ENCODE data around the gene CFAP20DC. TPM values are rescaled to one million over a fixed set of nuclear protein-coding genes. Genes with fewer than 3 reads are reported as not detected.

Gene CFAP20DC
- total RNA-seq, 1 donor = 0.10 TPM

DNA sequence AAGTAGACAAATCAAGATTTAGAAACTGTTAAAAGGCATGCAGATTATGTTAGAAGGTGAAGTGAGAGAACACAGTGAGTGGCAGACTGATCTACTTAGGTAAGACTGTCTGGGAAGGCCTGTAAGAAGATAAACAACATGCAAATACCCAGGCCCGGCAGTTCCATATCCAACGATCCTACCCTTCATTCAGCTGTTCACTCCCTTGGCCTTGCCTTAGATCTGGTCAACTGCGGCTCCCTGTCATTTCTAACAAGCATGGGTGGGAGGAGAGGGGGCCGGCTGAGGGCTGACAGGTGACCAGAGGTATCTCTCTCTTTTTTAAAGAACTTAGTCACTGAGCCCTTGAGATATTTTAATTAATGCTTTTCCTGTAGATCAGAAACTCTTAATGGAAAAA, 298.6 kb downstream of the CFAP20DC start:
- Histone ChIP-seq H3K4me1 (ENCODE audit: insufficient read depth, low read length) (no peaks in the 10 kb centered on the region), H3K4me3 (ENCODE audit: low read length) (no peak overlapping the region), H3K27me3 (ENCODE audit: insufficient read depth, low read length) (no peaks in the 10 kb centered on the region), H3K9me3 (ENCODE audit: low read depth, low read length) (no peaks in the 10 kb centered on the region)

DNA sequence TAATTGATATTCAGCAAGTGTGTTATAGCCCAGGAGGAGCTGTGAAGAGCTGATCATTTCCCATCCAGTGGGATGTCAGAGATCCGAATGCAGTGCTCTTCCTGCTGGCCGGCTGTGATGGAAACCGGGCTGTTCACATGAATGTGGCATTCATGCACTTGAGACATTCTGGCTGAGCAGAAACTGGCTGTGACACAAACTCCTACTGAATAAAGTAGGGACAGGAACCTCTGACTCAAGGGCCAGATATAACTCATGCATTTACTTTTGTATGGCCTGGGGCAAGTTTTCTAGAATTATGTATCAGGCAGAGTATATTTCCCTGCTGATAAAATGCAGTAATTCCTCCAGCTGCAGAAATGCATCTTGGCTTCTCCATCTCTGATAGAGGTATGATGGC, 299.9 kb downstream of the CFAP20DC start:
- H3K4me1 ChIP-seq (ENCODE audit: insufficient read depth, low read length) = no peaks in the 10 kb centered on the region
- no peaks in the 10 kb centered on the region for H3K9me3 ChIP-seq (ENCODE audit: low read depth, low read length)
- no peak overlapping the region for H3K4me3 ChIP-seq (ENCODE audit: low read length)
- no peaks in the 10 kb centered on the region for H3K27me3 ChIP-seq (ENCODE audit: insufficient read depth, low read length)

DNA sequence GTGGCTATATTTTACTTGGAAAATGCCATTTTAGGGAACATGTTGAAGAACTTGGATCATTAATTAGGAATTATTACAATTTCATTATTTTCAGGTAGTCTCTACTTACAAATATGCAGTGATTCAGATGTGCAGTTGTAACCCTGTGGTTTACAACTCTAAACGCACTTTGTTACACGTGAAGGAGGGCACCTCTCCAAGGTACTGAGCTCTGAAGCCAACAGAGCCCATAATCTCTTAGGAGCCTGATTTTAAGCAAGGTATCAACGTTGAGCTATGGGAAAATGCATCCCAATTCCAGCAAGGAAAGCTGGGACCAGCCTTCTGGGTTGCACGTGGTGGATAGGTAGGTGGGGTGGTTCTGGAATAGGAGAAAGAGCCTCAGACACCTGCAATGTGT, 301.8 kb downstream of the CFAP20DC start:
- no peaks in the 10 kb centered on the region for H3K27me3 ChIP-seq (ENCODE audit: insufficient read depth, low read length)
- H3K4me3 ChIP-seq (ENCODE audit: low read length) = no peak overlapping the region
- no peaks in the 10 kb centered on the region for H3K9me3 ChIP-seq (ENCODE audit: low read depth, low read length)
- H3K4me1 ChIP-seq (ENCODE audit: insufficient read depth, low read length) = no peaks in the 10 kb centered on the region

DNA sequence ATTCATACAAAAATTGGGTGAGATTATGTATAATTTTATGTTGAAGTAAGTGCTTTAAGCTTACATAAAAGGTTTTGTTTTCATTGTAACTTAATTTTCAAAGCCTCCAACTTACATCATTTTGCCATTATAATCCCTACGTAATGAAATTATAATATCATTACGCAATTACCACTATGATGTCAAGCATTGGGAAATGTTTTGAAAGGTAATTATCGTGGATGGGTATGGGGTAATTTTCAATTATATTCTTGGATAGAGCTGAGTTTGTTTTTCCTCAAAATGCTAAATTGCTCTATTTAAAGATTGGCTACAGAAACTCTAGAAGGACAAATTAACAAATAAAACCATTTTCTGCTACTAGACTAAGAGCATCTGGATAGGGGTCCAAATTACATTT, 303.1 kb downstream of the CFAP20DC start:
- no peaks in the 10 kb centered on the region for H3K9me3 ChIP-seq (ENCODE audit: low read depth, low read length)
- H3K27me3 ChIP-seq (ENCODE audit: insufficient read depth, low read length) = no peaks in the 10 kb centered on the region
- H3K4me3 ChIP-seq (ENCODE audit: low read length) = no peak overlapping the region
- H3K4me1 ChIP-seq (ENCODE audit: insufficient read depth, low read length) = no peaks in the 10 kb centered on the region

DNA sequence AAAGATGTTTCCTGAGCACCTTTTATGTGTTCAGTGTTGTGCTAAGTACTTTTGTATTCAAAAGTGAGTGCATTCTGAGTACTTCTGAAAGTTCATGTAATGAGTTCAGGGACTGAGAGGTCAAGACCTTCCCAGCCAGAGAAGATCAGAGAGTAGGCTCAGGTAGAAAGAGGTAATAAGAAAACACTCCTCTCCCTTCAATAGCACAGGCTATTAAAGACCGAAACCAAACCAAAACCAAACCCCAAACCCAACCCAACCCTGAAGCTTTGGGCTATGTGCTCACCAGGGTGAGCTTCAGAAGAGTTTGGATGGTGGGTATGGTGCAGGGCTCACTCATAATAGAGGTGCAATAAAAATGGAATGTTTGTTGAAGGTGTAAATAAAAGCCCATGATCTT, 306.5 kb downstream of the CFAP20DC start:
- H3K4me1 ChIP-seq (ENCODE audit: insufficient read depth, low read length) = no peaks in the 10 kb centered on the region
- H3K4me3 ChIP-seq (ENCODE audit: low read length) = no peak overlapping the region
- H3K27me3 ChIP-seq (ENCODE audit: insufficient read depth, low read length) = no peaks in the 10 kb centered on the region
- H3K9me3 ChIP-seq (ENCODE audit: low read depth, low read length) = no peaks in the 10 kb centered on the region

DNA sequence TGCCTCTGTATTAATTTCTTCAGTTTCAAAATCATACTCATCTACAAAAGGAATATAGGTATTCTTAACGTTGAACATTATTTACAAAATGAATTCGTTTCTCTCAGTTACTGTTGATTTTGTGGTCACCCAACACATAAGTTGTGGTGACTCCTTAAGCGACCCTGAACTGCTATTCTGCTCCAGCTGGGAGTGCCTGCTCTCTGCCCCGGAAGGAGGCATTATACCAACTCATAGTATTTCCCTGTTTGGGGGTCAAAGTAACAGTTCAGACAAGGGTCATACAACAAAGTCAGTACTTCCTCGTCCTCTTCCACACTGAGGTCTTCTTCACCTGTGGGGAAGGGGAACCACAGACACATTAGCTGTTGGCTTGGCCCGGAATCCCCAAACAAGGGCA, 307.6 kb downstream of the CFAP20DC start:
- no peaks in the 10 kb centered on the region for H3K27me3 ChIP-seq (ENCODE audit: insufficient read depth, low read length)
- H3K4me1 ChIP-seq (ENCODE audit: insufficient read depth, low read length) = no peaks in the 10 kb centered on the region
- H3K4me3 ChIP-seq (ENCODE audit: low read length) = no peak overlapping the region
- no peaks in the 10 kb centered on the region for H3K9me3 ChIP-seq (ENCODE audit: low read depth, low read length)

DNA sequence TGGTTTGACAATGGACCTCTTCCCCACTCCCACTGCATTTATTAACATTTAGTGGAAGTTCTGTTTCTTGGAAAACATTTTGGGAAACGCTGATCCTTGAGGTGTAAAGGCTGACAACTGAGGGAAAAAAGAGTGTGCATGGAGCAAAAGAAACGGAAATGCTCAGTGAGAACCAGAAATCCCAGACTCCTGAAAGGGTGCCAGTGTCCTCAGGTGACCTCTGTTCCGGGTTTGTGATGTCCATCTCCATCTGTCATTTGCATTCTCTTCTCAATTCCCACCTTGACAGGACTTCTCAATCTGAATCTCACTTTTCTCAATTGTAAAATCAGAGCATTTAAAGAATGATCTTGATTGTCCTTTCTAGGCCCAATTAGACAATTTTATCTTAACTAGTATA, 312.2 kb downstream of the CFAP20DC start:
- Histone ChIP-seq H3K4me1 (ENCODE audit: insufficient read depth, low read length) (no peaks in the 10 kb centered on the region), H3K4me3 (ENCODE audit: low read length) (no peak overlapping the region), H3K27me3 (ENCODE audit: insufficient read depth, low read length) (no peaks in the 10 kb centered on the region), H3K9me3 (ENCODE audit: low read depth, low read length) (no peaks in the 10 kb centered on the region)

DNA sequence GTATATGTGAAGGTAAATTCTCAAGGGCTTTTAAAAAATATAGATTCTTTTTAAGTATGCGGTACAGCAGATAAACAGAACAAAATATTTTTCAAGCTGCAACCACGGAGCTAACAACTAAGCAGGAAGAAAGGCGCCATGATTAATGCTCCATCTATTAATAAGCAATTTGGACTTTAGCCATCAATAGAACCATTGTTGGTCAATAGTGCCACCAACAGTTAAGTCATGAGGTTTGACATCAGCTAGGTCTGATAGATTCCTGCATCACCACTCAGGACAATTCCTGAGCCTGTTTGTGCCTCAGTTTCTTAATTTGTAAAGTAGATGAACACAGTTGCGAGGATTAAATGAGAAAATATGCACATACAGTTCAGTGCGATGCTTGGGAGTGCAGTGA, 318.2 kb downstream of the CFAP20DC start:
- Histone ChIP-seq H3K4me1 (ENCODE audit: insufficient read depth, low read length) (no peaks in the 10 kb centered on the region), H3K27me3 (ENCODE audit: insufficient read depth, low read length) (no peaks in the 10 kb centered on the region), H3K9me3 (ENCODE audit: low read depth, low read length) (no peaks in the 10 kb centered on the region), H3K4me3 (ENCODE audit: low read length) (no peak overlapping the region)

DNA sequence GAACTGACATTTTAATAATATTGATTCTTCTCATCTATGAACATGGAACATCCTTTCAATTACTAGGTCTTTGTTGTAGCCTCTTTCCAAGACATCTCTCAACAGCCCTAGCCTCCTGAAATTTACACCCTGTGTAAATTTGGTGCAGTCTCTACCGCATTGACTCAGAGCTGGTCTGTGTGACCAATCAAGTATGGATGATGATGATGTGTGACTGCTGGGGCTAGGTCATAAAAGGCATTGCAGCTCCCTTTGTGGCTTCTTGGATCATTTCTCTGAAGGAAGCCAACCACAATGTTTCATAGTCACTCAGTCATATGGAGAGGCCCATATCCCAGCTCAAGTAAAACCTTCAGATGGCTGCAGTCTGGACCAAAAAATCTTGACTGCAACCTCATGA, 321.1 kb downstream of the CFAP20DC start:
- no peaks in the 10 kb centered on the region for H3K4me1 ChIP-seq (ENCODE audit: insufficient read depth, low read length)
- H3K4me3 ChIP-seq (ENCODE audit: low read length) = no peak overlapping the region
- H3K9me3 ChIP-seq (ENCODE audit: low read depth, low read length) = no peaks in the 10 kb centered on the region
- H3K27me3 ChIP-seq (ENCODE audit: insufficient read depth, low read length) = no peaks in the 10 kb centered on the region

DNA sequence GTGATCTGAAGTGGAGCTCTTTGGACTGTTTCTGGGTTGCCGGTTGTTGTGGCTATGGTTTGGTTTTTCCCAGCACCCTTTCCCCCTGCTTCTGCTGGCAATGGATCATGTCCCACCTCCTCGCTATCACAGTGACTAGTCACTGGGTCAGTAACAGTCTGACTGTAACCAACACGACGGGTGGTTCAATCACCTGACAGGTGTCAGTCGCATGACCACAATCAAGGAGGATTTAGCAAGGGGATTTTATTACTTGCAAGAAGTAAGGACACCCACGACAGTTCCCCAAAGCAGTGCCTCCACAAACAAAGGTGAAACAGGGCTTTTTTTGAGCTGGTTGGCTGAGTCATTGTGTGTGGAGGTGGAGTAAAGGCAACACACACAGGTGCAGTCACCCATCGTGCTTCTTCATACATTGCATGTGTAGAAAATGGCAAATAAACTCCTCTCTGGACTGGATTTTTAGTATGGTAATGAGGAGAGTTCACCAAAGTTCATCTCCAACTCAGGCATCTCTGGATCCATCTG, 324.4 kb downstream of the CFAP20DC start:
- no peaks in the 10 kb centered on the region for H3K4me1 ChIP-seq (ENCODE audit: insufficient read depth, low read length)
- H3K9me3 ChIP-seq (ENCODE audit: low read depth, low read length) = no peaks in the 10 kb centered on the region
- no peak overlapping the region for H3K4me3 ChIP-seq (ENCODE audit: low read length)
- no peaks in the 10 kb centered on the region for H3K27me3 ChIP-seq (ENCODE audit: insufficient read depth, low read length)

DNA sequence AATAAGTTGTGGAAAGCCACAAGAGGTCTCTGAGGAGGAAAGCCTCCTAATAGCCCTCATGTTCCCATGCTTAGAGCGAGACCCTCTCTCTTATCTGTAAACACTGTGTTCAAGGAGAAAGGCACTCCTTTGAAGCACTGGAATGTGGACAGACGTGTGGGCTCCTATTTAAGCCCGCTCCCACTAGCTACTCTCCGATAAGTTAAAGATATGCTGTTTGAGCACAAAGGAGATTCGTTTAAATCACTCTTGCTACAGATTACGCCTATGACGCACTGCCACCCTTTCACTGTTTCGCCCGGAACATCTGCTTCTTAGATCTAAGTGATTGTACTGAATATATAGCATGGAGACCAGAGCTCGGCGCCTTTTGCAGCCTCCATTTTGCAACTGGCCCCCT, 325.5 kb downstream of the CFAP20DC start:
- H3K27me3 ChIP-seq (ENCODE audit: insufficient read depth, low read length) = no peaks in the 10 kb centered on the region
- no peak overlapping the region for H3K4me3 ChIP-seq (ENCODE audit: low read length)
- no peaks in the 10 kb centered on the region for H3K4me1 ChIP-seq (ENCODE audit: insufficient read depth, low read length)
- no peaks in the 10 kb centered on the region for H3K9me3 ChIP-seq (ENCODE audit: low read depth, low read length)

DNA sequence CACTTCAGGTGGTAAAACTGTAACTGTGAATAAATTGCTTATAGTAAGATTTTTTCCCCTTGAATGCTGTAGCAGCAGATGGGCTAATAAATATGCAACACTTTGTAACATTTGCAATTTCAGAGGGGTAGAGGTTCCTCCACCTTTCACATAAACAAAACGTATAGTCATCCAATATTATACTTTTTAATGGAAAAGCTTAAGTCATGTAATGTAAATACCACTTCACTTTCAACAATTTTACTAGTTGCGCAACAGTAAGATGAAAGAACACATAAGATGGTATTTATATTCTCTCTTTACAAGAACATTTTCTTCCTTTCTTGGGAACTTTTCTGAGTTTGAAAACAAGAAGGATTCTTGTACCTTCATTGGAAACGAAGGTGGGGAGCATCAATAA, 326.7 kb downstream of the CFAP20DC start:
- Histone ChIP-seq H3K4me1 (ENCODE audit: insufficient read depth, low read length) (no peaks in the 10 kb centered on the region), H3K9me3 (ENCODE audit: low read depth, low read length) (no peaks in the 10 kb centered on the region), H3K27me3 (ENCODE audit: insufficient read depth, low read length) (no peaks in the 10 kb centered on the region), H3K4me3 (ENCODE audit: low read length) (no peak overlapping the region)

DNA sequence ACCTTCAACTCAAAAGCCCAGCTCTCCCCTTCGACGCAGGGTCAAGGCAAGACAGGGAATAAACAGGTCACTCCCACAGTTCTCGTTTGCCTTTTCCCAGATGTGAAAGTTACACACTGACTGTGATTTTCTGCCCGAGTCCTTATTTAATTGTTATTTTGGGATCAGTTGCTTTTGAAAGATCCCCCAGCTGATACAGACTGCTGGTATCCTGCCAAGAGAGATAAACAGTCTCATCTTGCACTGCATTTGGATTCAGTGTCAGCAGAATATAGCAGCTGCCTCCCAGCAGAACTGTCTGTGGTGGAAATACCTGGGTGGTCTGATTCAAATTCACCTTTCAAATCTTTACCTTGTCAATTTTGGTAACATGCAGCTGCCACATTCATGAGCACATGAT, 327.3 kb downstream of the CFAP20DC start:
- no peaks in the 10 kb centered on the region for H3K4me1 ChIP-seq (ENCODE audit: insufficient read depth, low read length)
- H3K27me3 ChIP-seq (ENCODE audit: insufficient read depth, low read length) = no peaks in the 10 kb centered on the region
- no peak overlapping the region for H3K4me3 ChIP-seq (ENCODE audit: low read length)
- no peaks in the 10 kb centered on the region for H3K9me3 ChIP-seq (ENCODE audit: low read depth, low read length)

DNA sequence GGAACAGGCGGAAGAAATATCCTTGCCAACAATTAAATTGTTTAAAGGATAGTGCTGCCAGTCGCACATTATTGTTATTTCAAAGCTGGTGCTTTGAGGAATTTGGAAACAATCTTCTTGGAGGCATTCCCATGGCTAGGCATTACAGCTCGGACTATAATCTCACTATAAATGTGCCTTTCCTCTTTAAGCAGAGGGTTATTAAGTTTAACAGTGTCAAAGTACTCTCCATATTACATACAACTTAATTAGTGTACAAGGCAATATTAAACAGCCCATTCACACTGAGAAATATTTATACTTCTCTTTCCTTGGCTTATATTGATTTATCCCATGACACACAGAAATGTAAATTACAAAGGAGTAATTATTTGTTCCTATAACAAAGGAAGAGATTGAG, 329.3 kb downstream of the CFAP20DC start:
- H3K9me3 ChIP-seq (ENCODE audit: low read depth, low read length) = no peaks in the 10 kb centered on the region
- no peaks in the 10 kb centered on the region for H3K4me1 ChIP-seq (ENCODE audit: insufficient read depth, low read length)
- no peak overlapping the region for H3K4me3 ChIP-seq (ENCODE audit: low read length)
- H3K27me3 ChIP-seq (ENCODE audit: insufficient read depth, low read length) = no peaks in the 10 kb centered on the region

DNA sequence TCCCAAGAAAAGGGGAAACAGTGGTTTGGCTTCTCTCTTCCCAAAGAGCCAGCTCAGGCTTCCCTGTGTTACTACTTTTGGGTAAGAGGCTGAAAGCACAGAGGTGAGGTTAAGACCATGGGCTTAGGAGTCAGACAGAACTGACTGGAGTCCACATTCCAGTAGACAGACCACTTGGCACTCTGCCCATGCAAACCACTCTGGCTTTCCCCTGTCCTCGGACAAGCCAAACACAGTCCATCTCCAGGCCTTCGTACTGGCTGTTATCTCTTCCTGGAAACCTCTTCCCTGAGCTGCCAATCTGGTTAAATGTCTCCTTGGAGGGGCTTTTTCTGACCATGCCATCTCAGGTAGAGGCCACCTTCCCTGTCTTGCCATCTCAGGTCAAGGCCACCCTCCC, 330.1 kb downstream of the CFAP20DC start:
- H3K4me3 ChIP-seq (ENCODE audit: low read length) = no peak overlapping the region
- H3K27me3 ChIP-seq (ENCODE audit: insufficient read depth, low read length) = no peaks in the 10 kb centered on the region
- H3K4me1 ChIP-seq (ENCODE audit: insufficient read depth, low read length) = no peaks in the 10 kb centered on the region
- H3K9me3 ChIP-seq (ENCODE audit: low read depth, low read length) = no peaks in the 10 kb centered on the region

DNA sequence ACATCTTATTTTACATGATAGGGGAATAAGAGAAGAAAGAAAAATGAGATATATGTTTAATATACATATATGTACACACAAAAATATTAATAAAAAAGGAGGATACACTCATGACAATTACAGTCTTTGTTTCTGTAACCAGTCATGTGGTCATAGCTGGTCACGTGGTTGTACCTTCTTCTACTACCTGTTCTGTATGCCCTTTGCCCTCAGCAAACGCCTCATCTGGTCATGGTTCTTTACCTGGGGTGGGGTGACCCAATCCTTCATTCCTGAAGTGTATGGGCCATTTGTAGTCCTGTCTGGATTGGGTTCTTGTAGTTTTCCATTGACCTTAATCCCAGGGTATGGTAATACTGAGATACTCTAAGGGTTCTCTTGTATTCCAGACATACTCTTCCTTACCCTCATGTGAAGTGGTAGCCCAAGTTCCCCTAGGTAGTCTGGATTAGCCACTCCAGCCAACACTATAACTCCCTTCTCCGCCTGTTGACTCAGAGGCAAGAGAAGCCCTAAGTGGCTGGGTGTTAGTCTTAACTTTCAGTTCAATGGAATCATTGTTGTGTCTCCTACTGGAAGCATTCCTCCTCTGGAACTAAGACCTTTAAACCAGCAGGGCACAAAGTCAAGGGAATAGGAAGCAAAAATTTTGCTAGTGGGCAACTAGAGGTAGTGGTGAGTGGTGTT, 336.0 kb downstream of the CFAP20DC start:
- Histone ChIP-seq H3K27me3 (ENCODE audit: insufficient read depth, low read length) (no peaks in the 10 kb centered on the region), H3K9me3 (ENCODE audit: low read depth, low read length) (no peaks in the 10 kb centered on the region), H3K4me3 (ENCODE audit: low read length) (no peak overlapping the region), H3K4me1 (ENCODE audit: insufficient read depth, low read length) (no peaks in the 10 kb centered on the region)
